Loucy (cell line): Measurements from ENCODE around the gene JADE2.

Source experiments
- CTCF ChIP-seq: fragments of 200-600 bp; sonication (generic); conservative IDR thresholded peaks from 2 replicates; pipeline ENCODE4 v1.5.1; 2014; ENCODE audit warnings: mild to moderate bottlenecking, antibody characterized with exemption, low read length
- EZH2phosphoT487 ChIP-seq: fragments of 200-600 bp; IDR thresholded peaks from 2 replicates; pipeline ENCODE4 v1.6.1; 2018; ENCODE audit warnings: antibody characterized with exemption, mild to moderate bottlenecking, moderate library complexity, borderline replicate concordance

GRCh38 chr5:134537297-134537696 lies 11.8 kb downstream of the JADE2 start:
- TF ChIP-seq CTCF: no peak
- TF ChIP-seq EZH2phosphoT487: no peak
